Measurements from ENCODE around the gene SEMA4C.

GRCh38 chr2:96876269-96877041 is 6.6 kb upstream of the SEMA4C start:
- TF ChIP-seq REST (IDR thresholded peaks at IDR 0.05; ENCODE audit: insufficient read depth in 1 of 2, low read depth in 2 of 2, low read length in 1 of 2) (no peak), POLR2AphosphoS5 (IDR thresholded peaks at IDR 0.05; ENCODE audit: low read depth, low read length) (no peak)
